GM19467 (cell line): ENCODE results near the gene TMEM61.

Experiments
- ATAC-seq: cut with Tn5 transposase; IDR thresholded peaks from one replicate; pipeline ENCODE4 v1.9.1; 2021; ENCODE audit warnings: mild to moderate bottlenecking, moderate library complexity; ENCODE audit not compliant: unreplicated experiment

TMEM61 gene

GRCh38 chr1:55037733-55038551 lies 57.5 kb downstream of the TMEM61 start:
- ATAC-seq, result no peak

- ATAC-seq, result no peak
Measured at GRCh38 chr1:55038552-55038838, 58.1 kb downstream of the TMEM61 start.

- no peak for ATAC-seq
Measured at GRCh38 chr1:55038974-55039341, 58.5 kb downstream of the TMEM61 start.

- ATAC-seq, result no peak
Measured at GRCh38 chr1:55039342-55040082, 59.1 kb downstream of the TMEM61 start, which contains the start of gene PCSK9. TSS of gene PCSK9 (plus strand) at chr1:55039548. CDS start at chr1:55039838, 290 bp downstream.

- no peak for ATAC-seq
Measured at GRCh38 chr1:55040083-55040932, 59.9 kb downstream of the TMEM61 start.

- ATAC-seq, result no peak
Measured at GRCh38 chr1:55040933-55041494, 60.6 kb downstream of the TMEM61 start.

GRCh38 chr1:55041613-55042012 lies 61.2 kb downstream of the TMEM61 start:
- no peak for ATAC-seq
